Endothelial cell of umbilical vein (primary cell): ENCODE results near the gene PHF12. TPM values are rescaled to one million over a fixed set of nuclear protein-coding genes. Genes with fewer than 3 reads are reported as not detected.

Experiments used
- BruUV-seq: library from RNA; stranded (reverse); fragments of 400-500 nt; replicated peaks from 2 replicates; lab custom pipeline; 2021; lab: Mats Ljungman, UMichigan
- CTCF ChIA-PET: fragments of 300-600, 350-600 bp; sonication (Branson Sonifier 250); formaldehyde crosslinking; loops from one replicate; lab custom pipeline; 2021; ENCODE audit warnings: antibody characterized with exemption, inconsistent platforms; lab: Charles Lee
- POLR2A ChIA-PET: fragments of 300-600, 350-600 bp; sonication (Branson Sonifier 250); formaldehyde crosslinking; loops from one replicate; lab custom pipeline; 2021; ENCODE audit warnings: antibody characterized with exemption, inconsistent platforms; lab: Charles Lee
- DNase-seq: peaks from one replicate; pipeline ENCODE4 v3.0.0-alpha.2; 2011; ENCODE audit warnings: low read depth, low spot score
- FAIRE-seq: peaks from 2 replicates; lab custom pipeline; 2011; peaks lifted over from hg19 to GRCh38; lab: Jason Lieb, UNC
- H2AFZ ChIP-seq: 2 replicates; pipeline ENCODE4 v1.6.0; 2012; ENCODE audit warnings: low read depth, low read length, control low read depth, inconsistent platforms
- H3K27ac ChIP-seq: 2 replicates; pipeline ENCODE4 v1.5.1; 2011; ENCODE audit warnings: low read depth, mild to moderate bottlenecking, control low read depth, low read length, moderate library complexity; ENCODE audit not compliant: insufficient read depth
- H3K27me3 ChIP-seq, 2 experiments: 2 replicates each; pipeline versions ENCODE4 v1.6.0 to v1.6.1; 2011; ENCODE audit warnings: low read length in 2 of 2, mixed read lengths in 1 of 2; ENCODE audit not compliant: control insufficient read depth in 2 of 2, insufficient read depth in 2 of 2
- H3K36me3 ChIP-seq, 2 experiments: 2 replicates in 1 of 2; 3 replicates in 1 of 2; pipeline ENCODE4 v1.5.1; 2011; ENCODE audit warnings: low read length in 2 of 2, mild to moderate bottlenecking in 1 of 2, moderate library complexity in 1 of 2; ENCODE audit not compliant: control insufficient read depth in 2 of 2, insufficient read depth in 2 of 2; ENCODE audit errors: extremely low read depth in 1 of 2
- H3K4me1 ChIP-seq: 3 replicates; pipeline ENCODE4 v1.5.1; 2011; ENCODE audit warnings: mild to moderate bottlenecking, low read length; ENCODE audit not compliant: control insufficient read depth, insufficient read depth; ENCODE audit errors: extremely low read depth
- H3K4me2 ChIP-seq: 2 replicates; pipeline ENCODE4 v1.6.1; 2011; ENCODE audit warnings: low read length, control low read depth, mixed read lengths; ENCODE audit not compliant: insufficient read depth
- H3K4me3 ChIP-seq, 3 experiments: fragments of 200-600 bp in 1 of 3; sonication (generic), shearing (Covaris generic) in 1 of 3; replicated peaks in 1 of 3; 2 replicates each; pipeline ENCODE4 v1.5.1; 2011 to 2016; ENCODE audit warnings: control low read depth in 3 of 3, low read length in 3 of 3, mild to moderate bottlenecking in 2 of 3, inconsistent platforms in 1 of 3, low read depth in 1 of 3, moderate library complexity in 1 of 3; ENCODE audit not compliant: insufficient read depth in 1 of 3
- H3K79me2 ChIP-seq: 2 replicates; pipeline ENCODE4 v1.6.0; 2012; ENCODE audit warnings: low read length, inconsistent platforms; ENCODE audit not compliant: control insufficient read depth, insufficient read depth
- H3K9ac ChIP-seq: replicated peaks from 2 replicates; pipeline ENCODE3; 2011; ENCODE audit warnings: low read length, control low read depth; ENCODE audit not compliant: insufficient read depth; ENCODE audit errors: extremely low read depth
- H3K9me1 ChIP-seq: replicated peaks from 3 replicates; pipeline ENCODE4 v1.6.0; 2011; ENCODE audit warnings: mild to moderate bottlenecking, low read length; ENCODE audit not compliant: control insufficient read depth, insufficient read depth; ENCODE audit errors: extremely low read depth
- H3K9me3 ChIP-seq: replicated peaks from 2 replicates; pipeline ENCODE4 v1.5.1; 2012; ENCODE audit warnings: low read length, inconsistent platforms; ENCODE audit not compliant: control insufficient read depth, insufficient read depth
- H4K20me1 ChIP-seq: replicated peaks from 2 replicates; pipeline ENCODE3; 2011; ENCODE audit warnings: mild to moderate bottlenecking, low read length; ENCODE audit not compliant: control insufficient read depth, insufficient read depth; ENCODE audit errors: extremely low read depth
- EZH2 ChIP-seq: IDR thresholded peaks from 2 replicates; pipeline ENCODE4 v1.6.1; 2012; ENCODE audit warnings: borderline replicate concordance, low read depth, mild to moderate bottlenecking, moderate library complexity, low read length, inconsistent platforms; ENCODE audit not compliant: severe bottlenecking
- FOS ChIP-seq: IDR thresholded peaks from 2 replicates; pipeline ENCODE4 v1.6.1; 2011; ENCODE audit warnings: mild to moderate bottlenecking, low read length, moderate library complexity, borderline replicate concordance; ENCODE audit not compliant: insufficient read depth
- GATA2 ChIP-seq: IDR thresholded peaks from 2 replicates; pipeline ENCODE4 v1.7.0; 2011; ENCODE audit warnings: low read depth, mild to moderate bottlenecking, moderate library complexity, mixed read lengths, low read length; ENCODE audit not compliant: insufficient read length, insufficient read depth
- JUN ChIP-seq: IDR thresholded peaks from 2 replicates; pipeline ENCODE4 v1.6.1; 2011; ENCODE audit warnings: borderline replicate concordance, low read depth; ENCODE audit not compliant: insufficient read length, insufficient read depth
- MYC ChIP-seq: IDR thresholded peaks from one replicate; pipeline ENCODE4 v1.6.1; 2011; ENCODE audit warnings: mild to moderate bottlenecking, low read depth, low read length
- POLR2A ChIP-seq: IDR thresholded peaks from 2 replicates; pipeline ENCODE4 v1.6.1; 2012; ENCODE audit warnings: low read depth, mild to moderate bottlenecking, control low read depth, low read length
- POLR2AphosphoS5 ChIP-seq: IDR thresholded peaks from 2 replicates; pipeline ENCODE4 v1.6.1; 2012; ENCODE audit warnings: low read depth, mild to moderate bottlenecking, control low read depth, low read length, moderate library complexity; ENCODE audit not compliant: insufficient read depth
- dilution Hi-C: fragments of 300-500 bp; cut with MboI; formaldehyde crosslinking; loops from one replicate; pipeline ENCODE4 v1.15.0; 2019; ENCODE audit warnings: low sequenced_read_pairs; ENCODE audit not compliant: extremely low pct_ligation_motif_present
- intact Hi-C: fragments of 100-400 bp; cut with micrococcal nuclease; formaldehyde crosslinking; loops from one replicate; pipeline ENCODE4 v1.10.0; 2022
- polyA plus RNA-seq, 4 experiments: library from polyadenylated mRNA; depleted of rRNA in 3 of 4; stranded (reverse) in 3 of 4; unstranded in 1 of 4; fragments of >200 nt; gene quantifications; 2 replicates each; pipeline versions ENCODE4 v1.2.1 to v1.2.3, GENCODE V29; 2011 to 2012; ENCODE audit warnings: missing spikeins in 1 of 4
- total RNA-seq: library from RNA; stranded (reverse); gene quantifications from 2 replicates; pipeline ENCODE4 v1.2.3, GENCODE V29; 2021
- TF ChIP-seq, protein P1 (sequence below), 2 donors: IDR thresholded peaks; 1 replicate in 1 of 2; 2 replicates in 1 of 2; pipeline ENCODE4 v1.5.1; 2011; ENCODE audit warnings: low read length in 2 of 2, mild to moderate bottlenecking in 2 of 2, moderate library complexity in 2 of 2, control low read depth in 1 of 2, inconsistent platforms in 1 of 2, low read depth in 1 of 2; ENCODE audit not compliant: insufficient read depth in 1 of 2; ENCODE audit errors: extremely low read depth in 1 of 2
- TF ChIP-seq, protein P2 (sequence below): IDR thresholded peaks from 2 replicates; pipeline ENCODE4 v1.6.1; 2011; ENCODE audit not compliant: insufficient read depth, insufficient read length

The PHF12 gene
- total and polyA plus RNA-seq, 2 donors (not counting 3 experiments of a cell fraction or from before 2014, with no cell fraction given) = 26.6 to 44.2 TPM

DNA sequence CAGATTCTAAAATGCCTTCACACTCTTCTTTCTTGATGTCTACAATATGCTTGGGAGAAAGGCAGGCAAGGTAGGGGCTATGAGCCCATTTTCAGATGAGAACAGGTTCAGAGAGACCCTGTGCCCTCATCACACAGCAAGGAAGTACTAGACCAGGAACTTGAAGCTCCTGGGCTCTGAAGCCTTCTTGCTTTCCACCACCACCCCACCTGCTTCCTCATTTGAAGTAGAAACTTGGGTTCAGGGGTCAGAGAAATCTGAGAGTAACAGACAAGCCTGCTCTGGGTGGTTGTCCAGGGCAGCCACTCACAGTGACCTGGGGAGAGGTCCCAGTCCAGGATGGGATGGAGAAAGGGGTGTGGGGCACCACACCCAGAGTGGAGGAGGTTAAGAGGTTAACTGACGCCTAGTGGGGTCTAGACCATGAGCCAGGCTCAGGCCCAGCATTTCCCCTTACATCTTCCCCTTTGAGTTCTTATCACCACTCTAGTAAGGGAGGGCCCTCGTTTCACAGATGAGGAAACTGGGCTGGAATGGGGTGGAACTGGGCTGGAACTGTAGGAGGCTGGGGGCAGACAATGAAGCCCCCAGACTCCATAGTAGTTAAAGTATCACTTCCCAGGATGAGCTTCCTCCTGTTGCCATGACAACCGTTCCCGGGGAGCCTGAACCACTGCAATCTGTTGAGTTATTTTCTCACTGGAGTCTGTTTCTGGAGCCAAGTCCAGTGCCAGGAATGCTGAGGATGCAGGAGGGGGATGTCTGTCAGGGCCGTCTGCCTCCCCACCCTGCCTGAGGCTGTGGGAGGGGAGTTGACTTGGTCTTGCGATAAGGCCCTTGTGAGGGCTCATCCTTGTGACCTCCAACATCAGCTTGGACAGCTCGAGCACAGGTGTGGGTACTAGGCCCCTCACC, 16.2 kb upstream of the PHF12 start:
- Histone ChIP-seq H3K4me1 (peaks cover 4% of the 10 kb centered on the region), H3K79me2 (no peaks in the 10 kb centered on the region), H3K9me3 (no peaks in the 10 kb centered on the region), H3K27ac (no peak overlapping the region), H3K27me3 (no peaks in the 10 kb centered on the region), H3K36me3 (no peaks in the 10 kb centered on the region), H2AFZ (no peak overlapping the region), H3K4me2 (no peak overlapping the region), H3K9me1 (no peaks in the 10 kb centered on the region), H3K4me3 (no peak overlapping the region), H3K9ac (no peak overlapping the region), H4K20me1 (no peaks in the 10 kb centered on the region)
- POLR2A ChIA-PET = no interaction called here
- dilution Hi-C loops = no loop called here
- FAIRE-seq = no peak
- intact Hi-C loops = loop anchor here (5.0 kb wide), 1 partner anchor 85 kb away; no protein-coding TSS in a partner anchor
- TF ChIP-seq POLR2A = no peak
- no peak for TF ChIP-seq EZH2
- no peak for TF ChIP-seq POLR2AphosphoS5
- TF ChIP-seq JUN = no peak
- no peak for TF ChIP-seq MYC
- TF ChIP-seq, protein P1, sequence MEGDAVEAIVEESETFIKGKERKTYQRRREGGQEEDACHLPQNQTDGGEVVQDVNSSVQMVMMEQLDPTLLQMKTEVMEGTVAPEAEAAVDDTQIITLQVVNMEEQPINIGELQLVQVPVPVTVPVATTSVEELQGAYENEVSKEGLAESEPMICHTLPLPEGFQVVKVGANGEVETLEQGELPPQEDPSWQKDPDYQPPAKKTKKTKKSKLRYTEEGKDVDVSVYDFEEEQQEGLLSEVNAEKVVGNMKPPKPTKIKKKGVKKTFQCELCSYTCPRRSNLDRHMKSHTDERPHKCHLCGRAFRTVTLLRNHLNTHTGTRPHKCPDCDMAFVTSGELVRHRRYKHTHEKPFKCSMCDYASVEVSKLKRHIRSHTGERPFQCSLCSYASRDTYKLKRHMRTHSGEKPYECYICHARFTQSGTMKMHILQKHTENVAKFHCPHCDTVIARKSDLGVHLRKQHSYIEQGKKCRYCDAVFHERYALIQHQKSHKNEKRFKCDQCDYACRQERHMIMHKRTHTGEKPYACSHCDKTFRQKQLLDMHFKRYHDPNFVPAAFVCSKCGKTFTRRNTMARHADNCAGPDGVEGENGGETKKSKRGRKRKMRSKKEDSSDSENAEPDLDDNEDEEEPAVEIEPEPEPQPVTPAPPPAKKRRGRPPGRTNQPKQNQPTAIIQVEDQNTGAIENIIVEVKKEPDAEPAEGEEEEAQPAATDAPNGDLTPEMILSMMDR (IDR thresholded peaks at IDR 0.05; ENCODE audit: extremely low read depth in 1 of 2, insufficient read depth in 1 of 2, low read depth in 1 of 2, low read length in 2 of 2) = no peak
- no peak for TF ChIP-seq GATA2
- TF ChIP-seq FOS = no peak
- TF ChIP-seq, protein P2, sequence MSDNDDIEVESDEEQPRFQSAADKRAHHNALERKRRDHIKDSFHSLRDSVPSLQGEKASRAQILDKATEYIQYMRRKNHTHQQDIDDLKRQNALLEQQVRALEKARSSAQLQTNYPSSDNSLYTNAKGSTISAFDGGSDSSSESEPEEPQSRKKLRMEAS = no peak
- no peak for DNase-seq
- no TSS peak for BruUV-seq
- CTCF ChIA-PET = interaction anchor here (0.8 to 7.8 kb wide), 9 partner anchors 14 to 241 kb away, joined by 3 to 84 read pairs (median 6); no protein-coding TSS in a partner anchor
